ENCODE data around the gene DNAH9.
A peak's percentile ranks its signal among the peaks of the same experiment; 100 is the strongest.

Gene DNAH9, protein sequence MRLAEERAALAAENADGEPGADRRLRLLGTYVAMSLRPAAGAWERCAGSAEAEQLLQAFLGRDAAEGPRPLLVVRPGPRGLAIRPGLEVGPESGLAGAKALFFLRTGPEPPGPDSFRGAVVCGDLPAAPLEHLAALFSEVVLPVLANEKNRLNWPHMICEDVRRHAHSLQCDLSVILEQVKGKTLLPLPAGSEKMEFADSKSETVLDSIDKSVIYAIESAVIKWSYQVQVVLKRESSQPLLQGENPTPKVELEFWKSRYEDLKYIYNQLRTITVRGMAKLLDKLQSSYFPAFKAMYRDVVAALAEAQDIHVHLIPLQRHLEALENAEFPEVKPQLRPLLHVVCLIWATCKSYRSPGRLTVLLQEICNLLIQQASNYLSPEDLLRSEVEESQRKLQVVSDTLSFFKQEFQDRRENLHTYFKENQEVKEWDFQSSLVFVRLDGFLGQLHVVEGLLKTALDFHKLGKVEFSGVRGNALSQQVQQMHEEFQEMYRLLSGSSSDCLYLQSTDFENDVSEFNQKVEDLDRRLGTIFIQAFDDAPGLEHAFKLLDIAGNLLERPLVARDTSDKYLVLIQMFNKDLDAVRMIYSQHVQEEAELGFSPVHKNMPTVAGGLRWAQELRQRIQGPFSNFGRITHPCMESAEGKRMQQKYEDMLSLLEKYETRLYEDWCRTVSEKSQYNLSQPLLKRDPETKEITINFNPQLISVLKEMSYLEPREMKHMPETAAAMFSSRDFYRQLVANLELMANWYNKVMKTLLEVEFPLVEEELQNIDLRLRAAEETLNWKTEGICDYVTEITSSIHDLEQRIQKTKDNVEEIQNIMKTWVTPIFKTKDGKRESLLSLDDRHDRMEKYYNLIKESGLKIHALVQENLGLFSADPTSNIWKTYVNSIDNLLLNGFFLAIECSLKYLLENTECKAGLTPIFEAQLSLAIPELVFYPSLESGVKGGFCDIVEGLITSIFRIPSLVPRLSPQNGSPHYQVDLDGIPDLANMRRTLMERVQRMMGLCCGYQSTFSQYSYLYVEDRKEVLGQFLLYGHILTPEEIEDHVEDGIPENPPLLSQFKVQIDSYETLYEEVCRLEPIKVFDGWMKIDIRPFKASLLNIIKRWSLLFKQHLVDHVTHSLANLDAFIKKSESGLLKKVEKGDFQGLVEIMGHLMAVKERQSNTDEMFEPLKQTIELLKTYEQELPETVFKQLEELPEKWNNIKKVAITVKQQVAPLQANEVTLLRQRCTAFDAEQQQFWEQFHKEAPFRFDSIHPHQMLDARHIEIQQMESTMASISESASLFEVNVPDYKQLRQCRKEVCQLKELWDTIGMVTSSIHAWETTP (N-terminal part only)

GRCh38 chr17:11598274-11599221 is at the start of gene DNAH9:
Gene DNAH9, plus strand, starts transcription at chr17:11598470. Its CDS starts 29 bp downstream, at chr17:11598499.
- DNase-seq (ENCODE audit: low spot score) = peak; percentile 74

- DNase-seq (ENCODE audit: low spot score) = no peak
Measured at GRCh38 chr17:11550431-11550830, 47.8 kb upstream of the DNAH9 start.

DNA sequence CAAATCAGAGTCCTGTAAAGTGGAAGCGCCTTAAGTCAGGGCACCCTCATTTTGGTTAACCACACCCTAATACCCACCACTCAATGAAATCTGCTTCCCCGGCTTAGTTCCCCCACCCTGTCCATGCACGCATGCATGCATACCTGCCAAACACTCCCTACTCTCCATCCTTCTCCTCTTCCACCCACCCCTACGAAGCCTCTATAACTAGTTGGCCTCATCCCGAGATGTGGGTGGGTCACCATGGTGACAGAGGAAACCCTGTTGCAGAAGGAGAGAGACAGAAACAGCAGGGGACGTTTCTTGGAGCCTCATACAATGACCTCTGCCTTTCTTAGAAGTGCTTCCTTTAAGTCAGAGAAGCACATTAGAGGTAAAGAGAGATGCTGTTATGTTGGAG is 46.8 kb upstream of the DNAH9 start:
- no peak for DNase-seq (ENCODE audit: low spot score)

DNA sequence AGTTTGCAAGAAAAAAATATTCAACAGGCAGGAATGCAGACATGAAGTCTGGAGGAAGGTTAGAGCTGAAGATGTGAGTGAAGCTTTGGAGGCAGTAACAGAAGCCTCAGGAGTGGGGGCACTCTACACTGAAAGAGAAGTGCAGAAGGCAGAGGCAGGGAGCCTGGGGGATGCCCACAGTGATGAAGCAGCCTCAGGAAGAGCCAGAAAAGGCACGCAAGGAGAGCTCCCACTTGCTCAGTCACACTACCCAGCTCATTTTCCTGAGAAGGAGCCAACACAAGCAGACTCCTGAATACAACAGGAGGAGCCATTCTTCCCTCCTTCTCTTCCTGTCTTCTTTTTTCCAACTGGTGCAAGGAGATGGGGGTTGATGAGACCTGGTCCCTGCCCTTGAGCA is 45.1 kb upstream of the DNAH9 start:
- DNase-seq (ENCODE audit: low spot score) = no peak

- no peak for DNase-seq (ENCODE audit: low spot score)
Measured at GRCh38 chr17:11554042-11554441, 44.2 kb upstream of the DNAH9 start.

DNA sequence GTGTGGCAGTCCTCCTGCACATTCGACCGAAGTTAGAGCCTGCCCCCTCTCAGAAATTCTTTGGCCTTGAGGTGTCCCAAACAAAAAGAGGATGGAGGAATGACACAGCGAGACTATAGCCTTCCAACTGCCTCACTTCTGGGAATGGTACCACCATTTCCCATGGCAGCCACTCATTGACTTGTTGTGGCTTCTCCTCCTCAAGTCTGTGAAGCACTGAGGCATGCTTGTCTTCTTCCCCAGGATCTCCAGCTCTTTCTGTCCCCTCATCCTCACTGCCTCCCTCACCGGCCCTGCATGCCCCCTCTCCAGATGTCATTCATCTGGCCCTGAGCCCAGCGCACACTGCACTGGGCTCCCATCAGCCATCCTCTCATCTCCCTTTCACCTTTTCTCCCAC is 43.7 kb upstream of the DNAH9 start:
- no peak for DNase-seq (ENCODE audit: low spot score)

DNA sequence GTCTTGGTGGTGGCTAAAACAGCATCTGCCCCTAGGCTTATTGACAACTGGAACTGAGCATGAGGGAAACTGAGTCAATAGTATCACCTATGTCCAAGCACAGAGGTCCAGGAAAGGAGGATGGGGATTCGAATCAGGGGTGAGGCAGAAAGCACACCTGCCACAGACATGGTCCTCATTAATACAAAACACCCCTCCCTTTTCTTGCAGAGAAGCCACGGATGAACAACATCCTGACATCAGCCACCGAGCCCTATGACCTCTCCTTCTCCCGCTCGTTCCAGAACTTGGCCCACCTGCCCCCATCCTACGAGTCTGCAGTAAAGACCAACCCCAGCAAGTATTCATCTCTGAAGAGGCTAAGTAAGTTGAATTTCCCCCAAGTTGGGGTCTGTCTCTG is 42.7 kb upstream of the DNAH9 start:
- DNase-seq (ENCODE audit: low spot score) = no peak

- DNase-seq (ENCODE audit: low spot score) = no peak
Measured at GRCh38 chr17:11557727-11558452, 40.4 kb upstream of the DNAH9 start.

DNA sequence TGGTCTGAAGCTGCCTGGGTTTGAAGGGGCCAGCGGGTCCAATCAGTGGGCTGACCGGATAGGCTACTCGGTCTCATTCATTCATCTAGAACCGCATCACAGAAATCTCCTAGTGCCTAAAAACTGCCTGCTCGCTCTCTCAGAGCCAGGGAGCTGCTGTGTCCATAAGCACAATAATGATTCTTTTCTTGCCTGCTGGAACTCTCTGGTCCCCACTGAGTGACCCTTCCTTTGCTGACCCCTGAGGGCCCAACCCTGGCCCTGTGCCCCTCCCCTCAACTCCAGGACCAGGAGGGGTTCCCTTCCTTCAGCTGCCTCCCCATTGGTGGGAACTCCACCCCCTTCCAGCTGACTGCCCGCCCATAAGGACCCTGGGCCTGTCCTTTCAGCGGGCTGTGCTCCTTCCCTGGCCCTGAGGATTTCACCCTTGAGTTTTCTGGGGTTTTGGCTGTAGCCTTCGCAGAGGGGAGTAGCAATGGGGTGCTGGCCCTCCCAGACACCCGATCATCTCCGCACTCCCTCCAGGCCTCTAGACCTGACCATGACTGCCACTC is 39.5 kb upstream of the DNAH9 start:
- no peak for DNase-seq (ENCODE audit: low spot score)

DNA sequence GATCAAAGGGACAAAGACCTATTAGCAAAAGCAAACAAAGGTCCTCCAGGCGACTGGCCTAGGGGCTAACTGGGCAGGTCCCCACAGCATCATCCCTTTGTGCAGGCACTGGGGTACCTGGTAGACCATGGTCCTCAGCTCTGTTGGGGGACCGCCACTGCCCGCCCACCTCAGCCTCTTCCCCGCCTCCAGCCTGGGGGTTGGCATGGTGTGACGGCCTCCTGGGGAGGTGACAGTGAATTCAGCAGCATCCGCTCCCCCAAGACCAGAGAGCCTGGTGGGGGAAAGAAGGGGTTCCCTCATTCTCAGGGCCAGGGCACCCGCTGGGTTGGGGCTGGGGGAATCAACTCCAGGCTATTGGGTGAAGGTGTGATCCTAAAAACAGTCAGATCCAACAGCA is 38.7 kb upstream of the DNAH9 start:
- DNase-seq (ENCODE audit: low spot score) = no peak

DNA sequence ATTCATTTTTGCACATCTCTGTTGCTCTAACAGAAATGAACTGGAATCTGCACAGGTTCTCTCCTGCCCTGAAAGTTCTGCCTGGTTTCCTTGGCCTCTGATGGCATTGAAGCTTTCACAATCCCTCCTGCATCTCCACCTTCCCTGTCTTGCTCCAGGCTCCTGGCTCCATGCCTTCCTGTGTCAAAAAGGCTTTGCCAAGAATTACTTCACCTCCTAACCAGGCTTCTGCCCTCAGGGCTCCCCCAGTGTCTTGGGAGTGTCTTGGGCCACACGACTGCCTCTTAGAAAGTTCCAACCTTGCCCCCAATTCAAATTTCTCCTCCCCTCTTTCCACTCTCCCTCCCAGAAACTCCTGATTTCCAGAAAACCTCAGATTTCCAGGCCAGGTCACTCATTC is 37.0 kb upstream of the DNAH9 start:
- no peak for DNase-seq (ENCODE audit: low spot score)

DNA sequence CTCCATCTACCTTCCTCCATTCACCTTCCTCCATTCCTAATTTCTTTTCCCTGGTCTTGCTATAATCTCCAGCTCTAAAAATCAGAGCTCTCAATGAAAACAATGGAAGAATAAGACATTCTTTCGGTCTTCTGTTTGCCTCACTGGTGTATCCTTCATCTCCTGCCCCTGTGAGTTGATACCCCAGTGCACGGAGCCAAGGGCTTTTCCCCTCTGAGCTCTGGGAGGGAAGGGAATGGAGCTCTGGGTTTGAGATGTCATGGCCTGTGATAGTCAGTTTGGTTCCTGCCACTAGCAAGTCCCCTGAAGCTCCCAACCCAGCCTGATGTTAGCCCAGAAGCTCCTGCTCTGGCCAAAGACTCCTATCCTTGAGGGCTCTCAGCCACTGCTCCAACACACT is 36.6 kb upstream of the DNAH9 start:
- DNase-seq (ENCODE audit: low spot score) = no peak

GRCh38 chr17:11564589-11565380 is 33.5 kb upstream of the DNAH9 start:
- no peak for DNase-seq (ENCODE audit: low spot score)

GRCh38 chr17:11565591-11565990 is 32.7 kb upstream of the DNAH9 start:
- no peak for DNase-seq (ENCODE audit: low spot score)

DNA sequence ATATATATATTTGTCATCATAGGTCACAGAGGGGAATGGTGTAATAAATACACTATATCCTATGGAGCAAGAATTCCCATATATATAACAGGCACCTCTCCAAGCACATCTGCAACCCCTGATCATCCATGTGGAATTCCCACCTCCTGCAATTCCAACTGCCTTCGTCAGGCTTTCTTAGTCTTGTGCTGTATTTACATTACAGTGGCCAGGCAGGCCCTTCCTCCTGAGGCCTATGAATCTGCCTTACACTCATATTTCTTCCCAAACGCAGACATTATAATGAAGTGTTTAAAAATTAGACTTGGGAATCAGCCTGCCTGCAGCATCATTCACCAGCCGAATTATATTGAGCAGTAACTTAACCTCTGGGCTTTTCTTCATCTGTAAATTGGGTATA is 19.3 kb upstream of the DNAH9 start:
- DNase-seq (ENCODE audit: low spot score) = no peak

- no peak for DNase-seq (ENCODE audit: low spot score)
Measured at GRCh38 chr17:11580677-11581076, 17.6 kb upstream of the DNAH9 start.

DNA sequence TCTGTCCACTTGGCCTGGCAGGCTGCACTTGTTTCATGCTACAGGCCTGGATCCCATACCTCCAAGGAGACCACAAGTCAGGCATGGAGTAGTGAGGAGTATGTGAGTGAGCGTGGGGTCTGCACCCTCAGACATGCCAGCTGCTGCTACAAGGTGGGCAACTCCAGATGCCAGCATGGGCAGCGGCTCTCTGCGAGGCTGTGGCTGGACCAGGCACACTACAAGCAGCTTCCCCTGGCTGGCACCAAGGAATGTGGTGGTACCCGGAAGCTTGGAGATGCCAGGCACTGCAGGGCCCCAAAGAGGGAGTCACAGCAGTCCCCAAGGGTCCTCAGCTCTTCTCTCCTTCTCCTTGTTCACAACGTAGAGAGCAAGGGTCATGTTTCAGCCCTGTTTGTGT is 16.1 kb upstream of the DNAH9 start:
- DNase-seq (ENCODE audit: low spot score) = no peak

DNA sequence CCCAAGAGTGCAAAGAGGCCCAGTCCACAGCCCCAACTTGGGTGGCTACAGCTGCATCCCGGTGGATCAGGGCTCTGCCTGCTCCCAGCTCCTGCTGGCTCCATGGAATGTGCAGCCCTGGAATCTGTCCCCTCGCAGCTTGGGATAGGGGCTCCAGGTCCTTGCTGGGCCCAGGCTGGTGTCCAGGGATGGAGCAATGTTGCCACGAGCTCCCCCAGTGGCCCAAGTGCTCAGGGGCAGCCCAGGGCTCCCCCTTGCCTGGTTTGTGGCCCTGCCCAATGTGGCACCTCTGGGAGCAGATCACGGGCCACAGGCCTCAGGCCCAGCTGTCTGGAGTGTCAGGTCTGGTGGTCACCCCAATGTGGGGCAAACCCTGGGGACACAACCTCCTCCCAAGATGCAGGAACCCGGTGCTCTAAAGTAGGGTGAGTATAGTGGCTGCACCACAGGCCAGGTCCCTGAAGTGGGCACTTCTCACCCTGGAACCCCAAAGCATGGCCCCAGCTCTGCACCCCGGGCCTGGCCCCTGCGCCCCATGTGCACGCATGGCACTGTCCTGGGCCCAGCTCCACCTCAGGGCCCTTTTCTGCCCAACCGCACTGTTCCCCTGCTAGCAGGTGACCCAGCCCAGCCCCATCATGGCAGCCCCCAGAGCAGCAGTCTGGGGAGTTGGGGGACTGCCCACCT is 14.8 kb upstream of the DNAH9 start:
- DNase-seq (ENCODE audit: low spot score) = no peak

DNA sequence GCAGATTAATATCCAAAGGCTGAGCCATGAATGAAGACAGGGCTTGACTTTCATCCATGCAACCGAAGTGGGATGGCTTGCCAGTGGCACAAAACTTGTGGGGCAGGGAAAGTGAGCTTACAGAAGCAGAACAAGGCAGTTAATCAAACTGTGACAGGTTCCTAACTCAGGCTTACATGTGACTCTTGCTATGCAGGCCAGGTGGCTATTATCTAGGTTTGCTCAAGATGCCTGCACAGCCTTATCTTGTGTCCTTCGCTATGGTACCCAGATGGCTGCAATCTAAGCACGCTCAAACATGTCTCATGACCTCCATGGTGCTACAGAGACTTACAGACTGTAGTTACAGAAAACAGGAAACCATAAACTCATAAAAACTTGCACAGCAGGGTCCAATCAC is 8.6 kb upstream of the DNAH9 start:
- no peak for DNase-seq (ENCODE audit: low spot score)
